MM.1S (cell line): ENCODE data around the gene SSR2.

Source experiments
- DNase-seq: peaks from one replicate; pipeline ENCODE4 v3.0.0-alpha.2; 2015
- H2AFZ ChIP-seq: fragments of 300-600 bp; sonication (generic); 2 replicates; pipeline ENCODE4 v1.6.0; 2016; ENCODE audit warnings: antibody characterized with exemption, low read length
- H3F3A ChIP-seq: fragments of 300-600 bp; sonication (generic); 2 replicates; pipeline ENCODE4 v1.6.1; 2016; ENCODE audit warnings: mild to moderate bottlenecking, antibody characterized with exemption, low read length, moderate library complexity, mixed read lengths; ENCODE audit not compliant: insufficient read depth
- H3K27ac ChIP-seq: fragments of 300-600 bp; sonication (generic); 2 replicates; pipeline ENCODE4 v1.5.1; 2016; ENCODE audit warnings: mild to moderate bottlenecking, low read length
- H3K27me3 ChIP-seq: fragments of 300-600 bp; sonication (generic); replicated peaks from 2 replicates; pipeline ENCODE4 v1.6.0; 2016; ENCODE audit warnings: low read length; ENCODE audit not compliant: insufficient read depth
- H3K36me3 ChIP-seq: fragments of 300-600 bp; sonication (generic); replicated peaks from 2 replicates; pipeline ENCODE4 v1.6.1; 2016; ENCODE audit warnings: mild to moderate bottlenecking, low read length, mixed read lengths; ENCODE audit not compliant: insufficient read depth
- H3K4me1 ChIP-seq: fragments of 300-600 bp; sonication (generic); 2 replicates; pipeline ENCODE4 v1.6.1; 2016; ENCODE audit warnings: low read length, mixed read lengths
- H3K4me2 ChIP-seq: fragments of 300-600 bp; sonication (generic); 2 replicates; pipeline ENCODE4 v1.6.0; 2016; ENCODE audit warnings: low read depth, low read length
- H3K4me3 ChIP-seq: fragments of 300-600 bp; sonication (generic); 2 replicates; pipeline ENCODE4 v1.5.1; 2016; ENCODE audit warnings: low read length, mixed read lengths
- H3K79me2 ChIP-seq: fragments of 300-600 bp; sonication (generic); 2 replicates; pipeline ENCODE4 v1.6.1; 2016; ENCODE audit warnings: mixed run types, low read length, mixed read lengths
- H3K9ac ChIP-seq: fragments of 300-600 bp; sonication (generic); 2 replicates; pipeline ENCODE4 v1.6.1; 2016; ENCODE audit warnings: low read length, mixed read lengths
- H3K9me2 ChIP-seq: fragments of 300-600 bp; sonication (generic); replicated peaks from 2 replicates; pipeline ENCODE4 v1.6.1; 2016; ENCODE audit warnings: mild to moderate bottlenecking, low read length, mixed read lengths; ENCODE audit not compliant: insufficient read depth
- H3K9me3 ChIP-seq: fragments of 300-600 bp; sonication (generic); replicated peaks from 2 replicates; pipeline ENCODE4 v1.6.1; 2016; ENCODE audit warnings: mild to moderate bottlenecking, low read length, mixed read lengths; ENCODE audit not compliant: insufficient read depth
- H4K20me1 ChIP-seq: fragments of 300-600 bp; sonication (generic); 2 replicates; pipeline ENCODE4 v1.6.1; 2016; ENCODE audit warnings: mild to moderate bottlenecking, low read length, moderate library complexity, mixed read lengths; ENCODE audit not compliant: insufficient read depth
- CTCF ChIP-seq: fragments of 300-600 bp; sonication (generic); IDR thresholded peaks from 2 replicates; pipeline ENCODE4 v1.5.1; 2016; ENCODE audit warnings: antibody characterized with exemption, low read length, mixed read lengths
- EZH2 ChIP-seq: fragments of 300-600 bp; sonication (generic); optimal IDR thresholded peaks from 2 replicates; pipeline ENCODE3; 2017; ENCODE audit warnings: low read depth, mild to moderate bottlenecking, antibody characterized with exemption, low read length, mixed read lengths
- EZH2phosphoT487 ChIP-seq: fragments of 300-600 bp; sonication (generic); IDR thresholded peaks from 2 replicates; pipeline ENCODE4 v1.6.1; 2018; ENCODE audit warnings: antibody characterized with exemption, low read length

The SSR2 gene

GRCh38 chr1:156002188-156002911 is 18.4 kb downstream of the SSR2 start:
- Histone ChIP-seq H3K9me3 (no peaks in the 10 kb centered on the region), H3K36me3 (no peaks in the 10 kb centered on the region), H3K4me2 (no peak overlapping the region), H3F3A (peaks cover 22% of the 10 kb centered on the region), H3K9me2 (no peaks in the 10 kb centered on the region), H3K79me2 (no peaks in the 10 kb centered on the region), H3K27me3 (no peaks in the 10 kb centered on the region), H2AFZ (no peak overlapping the region), H3K4me1 (peaks cover 20% of the 10 kb centered on the region), H3K27ac (no peak overlapping the region), H3K9ac (no peak overlapping the region), H3K4me3 (no peak overlapping the region), H4K20me1 (no peaks in the 10 kb centered on the region)
- DNase-seq, result no peak
- TF ChIP-seq EZH2phosphoT487 (no peak), EZH2 (no peak), CTCF (no peak)

DNA sequence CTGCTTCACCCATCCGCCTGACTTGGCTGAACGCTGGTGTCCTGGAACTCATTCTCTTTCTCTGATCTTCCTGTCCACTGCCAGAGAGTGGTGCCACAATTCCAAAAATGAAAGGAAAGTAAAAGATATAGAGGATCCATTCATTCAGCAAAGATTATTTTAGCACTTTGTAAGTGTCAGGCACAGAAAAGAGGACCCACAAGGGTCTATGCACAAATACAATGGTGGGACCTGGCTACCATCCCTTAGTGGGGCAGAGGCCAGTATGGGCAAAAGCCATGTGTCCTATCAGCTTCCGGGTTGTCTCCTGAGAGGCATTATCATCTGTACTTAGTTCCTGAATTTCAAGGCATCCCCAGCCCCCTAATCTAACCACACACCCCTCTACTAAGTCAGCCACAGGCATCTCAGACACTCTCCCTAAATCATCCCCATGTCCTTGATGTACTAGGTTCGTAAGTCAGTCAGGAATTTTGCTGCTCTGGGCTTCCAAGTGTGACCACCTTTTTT is 19.0 kb downstream of the SSR2 start:
- Histone ChIP-seq H3K4me1 (peaks cover 20% of the 10 kb centered on the region), H3F3A (peaks cover 17% of the 10 kb centered on the region), H3K27ac (no peak overlapping the region), H3K36me3 (no peaks in the 10 kb centered on the region), H3K4me3 (no peak overlapping the region), H4K20me1 (no peaks in the 10 kb centered on the region), H2AFZ (no peak overlapping the region), H3K79me2 (no peaks in the 10 kb centered on the region), H3K27me3 (no peaks in the 10 kb centered on the region), H3K4me2 (no peak overlapping the region), H3K9me3 (no peaks in the 10 kb centered on the region), H3K9ac (no peak overlapping the region), H3K9me2 (no peaks in the 10 kb centered on the region)
- TF ChIP-seq CTCF (no peak), EZH2 (no peak), EZH2phosphoT487 (no peak)
- DNase-seq, result no peak

GRCh38 chr1:156001021-156001661 is 19.6 kb downstream of the SSR2 start:
- H3K79me2 ChIP-seq, result no peaks in the 10 kb centered on the region
- H3K9me3 ChIP-seq, result no peaks in the 10 kb centered on the region
- H3K36me3 ChIP-seq, result no peaks in the 10 kb centered on the region
- no peak overlapping the region for H3K4me3 ChIP-seq
- no peak overlapping the region for H2AFZ ChIP-seq
- H3K27ac ChIP-seq, result no peak overlapping the region
- no peaks in the 10 kb centered on the region for H4K20me1 ChIP-seq
- TF ChIP-seq CTCF (no peak), EZH2 (no peak), EZH2phosphoT487 (no peak)
- no peaks in the 10 kb centered on the region for H3K27me3 ChIP-seq
- no peak overlapping the region for H3K9ac ChIP-seq
- no peaks in the 10 kb centered on the region for H3K9me2 ChIP-seq
- H3K4me2 ChIP-seq, result no peak overlapping the region
- DNase-seq, result no peak
- H3F3A ChIP-seq, result peaks cover 16% of the 10 kb centered on the region
- peaks cover 20% of the 10 kb centered on the region for H3K4me1 ChIP-seq
